Measurements from ENCODE around the gene F2RL2.
A peak's percentile ranks its signal among the peaks of the same experiment; 100 is the strongest.

Gene F2RL2

GRCh38 chr5:76643371-76643770 lies 20.2 kb upstream of the F2RL2 start:
- no peaks in the 10 kb centered on the region for H3K27me3 Mint-ChIP-seq
- H3K4me1 Mint-ChIP-seq (ENCODE audit: low read depth in 2 of 2): peaks cover 3 to 4% of the 10 kb centered on the region in 2 donors
- peaks cover 58% of the 10 kb centered on the region for H3K36me3 Mint-ChIP-seq (ENCODE audit: insufficient read depth)
- no peak overlapping the region for H3K4me3 Mint-ChIP-seq
- peak overlapping the region in 1 of 2 donors; percentile 23 for H3K27ac Mint-ChIP-seq
- ATAC-seq (replicated peaks): no peak
- peaks cover 0 to 1% of the 10 kb centered on the region in 2 donors for H3K9me3 Mint-ChIP-seq
- DNase-seq: no peak

GRCh38 chr5:76642390-76643040 lies 19.3 kb upstream of the F2RL2 start:
- Mint-ChIP-seq H3K27ac (peak overlapping the region in 1 of 2 donors; percentile 23), H3K9me3 (no peaks in the 10 kb centered on the region), H3K4me1 (ENCODE audit: low read depth in 2 of 2) (peaks cover 3 to 4% of the 10 kb centered on the region in 2 donors), H3K27me3 (no peaks in the 10 kb centered on the region), H3K36me3 (ENCODE audit: insufficient read depth) (peaks cover 67% of the 10 kb centered on the region), H3K4me3 (no peak overlapping the region)
- ATAC-seq (replicated peaks): no peak
- no peak for DNase-seq

- peak overlapping the region in 1 of 2 donors; percentile 36 for H3K27ac Mint-ChIP-seq
- H3K9me3 Mint-ChIP-seq: no peaks in the 10 kb centered on the region
- H3K4me1 Mint-ChIP-seq (ENCODE audit: low read depth in 2 of 2): peaks cover 3 to 8% of the 10 kb centered on the region in 2 donors
- no peak overlapping the region for H3K4me3 Mint-ChIP-seq
- ATAC-seq (replicated peaks) (peak; percentile 69), DNase-seq (peak; percentile 59 to 73 (median 68))
- H3K27me3 Mint-ChIP-seq: no peaks in the 10 kb centered on the region
- H3K36me3 Mint-ChIP-seq (ENCODE audit: insufficient read depth): peaks cover 70% of the 10 kb centered on the region
Observed at GRCh38 chr5:76641514-76642120, 18.4 kb upstream of the F2RL2 start.

DNA sequence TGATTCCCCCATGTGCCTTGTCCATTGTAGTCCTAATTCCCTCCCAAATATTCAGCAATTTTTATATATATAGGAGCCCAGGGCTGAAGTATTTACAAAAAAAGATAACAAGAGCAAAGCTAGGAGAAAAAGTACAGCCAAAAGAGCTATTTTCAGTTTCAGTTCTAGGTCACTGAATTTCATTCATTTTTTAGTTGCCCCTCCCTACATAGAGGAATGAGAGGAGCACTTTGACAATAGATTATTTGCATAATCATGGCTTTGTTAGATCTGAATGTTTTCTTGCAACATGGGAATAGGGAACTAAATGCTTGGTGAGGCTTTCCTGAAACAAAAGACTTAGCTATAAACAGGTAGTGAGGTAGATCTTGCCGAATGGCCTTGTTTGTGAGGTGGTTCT lies 15.3 kb upstream of the F2RL2 start:
- ATAC-seq (replicated peaks) (no peak), DNase-seq (no peak)
- no peaks in the 10 kb centered on the region for H3K27me3 Mint-ChIP-seq
- no peak overlapping the region for H3K4me3 Mint-ChIP-seq
- peaks cover 70% of the 10 kb centered on the region for H3K36me3 Mint-ChIP-seq (ENCODE audit: insufficient read depth)
- peaks cover 9 to 14% of the 10 kb centered on the region in 2 donors for H3K4me1 Mint-ChIP-seq (ENCODE audit: low read depth in 2 of 2)
- H3K27ac Mint-ChIP-seq: peak overlapping the region in 1 of 2 donors; percentile 15
- no peaks in the 10 kb centered on the region for H3K9me3 Mint-ChIP-seq

DNA sequence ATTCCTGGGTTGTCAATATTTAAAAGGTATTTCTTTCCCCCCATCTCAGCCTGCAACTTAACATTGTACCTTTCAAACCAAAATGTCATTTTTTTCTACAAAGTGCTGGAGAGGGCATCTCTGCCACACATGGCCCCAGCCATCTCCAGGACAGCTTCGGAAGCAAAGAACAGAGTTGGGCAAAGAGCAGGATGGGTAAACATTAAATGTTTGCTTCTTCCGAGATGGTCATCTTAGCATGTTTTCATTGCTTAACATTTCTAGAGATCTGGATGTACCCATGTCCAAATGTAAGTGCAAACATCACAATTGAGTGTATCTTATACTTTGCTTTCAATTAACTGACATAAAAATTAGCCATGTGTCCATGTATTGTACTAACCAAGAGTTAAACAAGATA lies 14.3 kb upstream of the F2RL2 start:
- H3K4me3 Mint-ChIP-seq: no peak overlapping the region
- no peaks in the 10 kb centered on the region for H3K9me3 Mint-ChIP-seq
- H3K4me1 Mint-ChIP-seq (ENCODE audit: low read depth in 2 of 2): peaks cover 9 to 17% of the 10 kb centered on the region in 2 donors
- DNase-seq (no peak), ATAC-seq (replicated peaks) (no peak)
- H3K27me3 Mint-ChIP-seq: no peaks in the 10 kb centered on the region
- H3K36me3 Mint-ChIP-seq (ENCODE audit: insufficient read depth): peaks cover 65% of the 10 kb centered on the region
- H3K27ac Mint-ChIP-seq: peak overlapping the region; percentile 49 to 66

GRCh38 chr5:76634661-76635060 lies 11.5 kb upstream of the F2RL2 start:
- Mint-ChIP-seq H3K4me3 (no peak overlapping the region), H3K27me3 (no peaks in the 10 kb centered on the region), H3K9me3 (no peaks in the 10 kb centered on the region), H3K36me3 (ENCODE audit: insufficient read depth) (peaks cover 62% of the 10 kb centered on the region), H3K4me1 (ENCODE audit: low read depth in 2 of 2) (peaks cover 9 to 27% of the 10 kb centered on the region in 2 donors), H3K27ac (peak overlapping the region; percentile 75 to 87)
- no peak for DNase-seq
- no peak for ATAC-seq (replicated peaks)

GRCh38 chr5:76626738-76627137 lies 3.5 kb upstream of the F2RL2 start:
- H3K36me3 Mint-ChIP-seq (ENCODE audit: insufficient read depth): peaks cover 32% of the 10 kb centered on the region
- ATAC-seq (replicated peaks): peak; percentile 94
- H3K27me3 Mint-ChIP-seq: no peaks in the 10 kb centered on the region
- peak in 2 of 3 experiments; percentile 6 to 14 for DNase-seq
- peaks cover 26 to 38% of the 10 kb centered on the region in 2 donors for H3K4me1 Mint-ChIP-seq (ENCODE audit: low read depth in 2 of 2)
- peak overlapping the region; percentile 27 to 43 for H3K4me3 Mint-ChIP-seq
- H3K9me3 Mint-ChIP-seq: no peaks in the 10 kb centered on the region
- peak overlapping the region; percentile 70 to 79 for H3K27ac Mint-ChIP-seq

DNA sequence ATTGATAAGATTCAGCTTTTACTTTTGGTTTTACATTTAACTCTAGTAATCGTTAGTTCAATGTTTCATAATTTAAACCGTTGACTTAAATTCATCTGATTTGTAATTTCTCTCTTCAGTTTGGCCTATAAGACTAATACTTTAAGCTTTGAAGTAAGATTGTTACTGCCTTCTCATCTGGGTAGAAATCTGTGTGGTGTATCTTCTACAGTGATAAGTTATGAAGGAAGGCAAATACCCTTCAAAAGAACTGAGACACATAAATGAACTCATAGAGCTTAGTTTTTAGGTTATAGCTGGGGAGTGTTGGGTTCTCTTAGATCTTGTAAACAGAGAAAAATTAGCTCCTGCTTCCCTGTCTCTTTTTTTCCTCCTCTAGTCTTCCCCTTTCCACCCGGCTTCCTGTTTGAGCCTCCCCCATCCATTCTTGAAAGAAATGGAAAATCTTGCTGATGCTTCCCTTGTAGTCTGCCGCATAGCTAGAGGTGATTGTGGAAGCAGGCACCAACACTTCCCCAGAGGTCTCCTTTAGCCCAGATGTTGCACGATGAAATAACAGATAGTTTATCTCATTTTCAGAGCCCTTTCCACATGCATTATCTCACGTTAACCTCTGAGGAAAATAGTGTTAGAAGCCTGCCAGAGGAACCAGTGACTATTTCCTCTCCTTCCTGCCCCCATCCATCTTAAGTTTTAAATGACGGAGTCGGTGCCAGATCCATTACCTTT lies 2.0 kb upstream of the F2RL2 start:
- H3K4me3 Mint-ChIP-seq: peak overlapping the region; percentile 35 to 48
- ATAC-seq (replicated peaks) (no peak), DNase-seq (no peak)
- H3K9me3 Mint-ChIP-seq: no peaks in the 10 kb centered on the region
- H3K27me3 Mint-ChIP-seq: no peaks in the 10 kb centered on the region
- peaks cover 26 to 36% of the 10 kb centered on the region in 2 donors for H3K4me1 Mint-ChIP-seq (ENCODE audit: low read depth in 2 of 2)
- peaks cover 34% of the 10 kb centered on the region for H3K36me3 Mint-ChIP-seq (ENCODE audit: insufficient read depth)
- peak overlapping the region; percentile 70 to 79 for H3K27ac Mint-ChIP-seq

DNA sequence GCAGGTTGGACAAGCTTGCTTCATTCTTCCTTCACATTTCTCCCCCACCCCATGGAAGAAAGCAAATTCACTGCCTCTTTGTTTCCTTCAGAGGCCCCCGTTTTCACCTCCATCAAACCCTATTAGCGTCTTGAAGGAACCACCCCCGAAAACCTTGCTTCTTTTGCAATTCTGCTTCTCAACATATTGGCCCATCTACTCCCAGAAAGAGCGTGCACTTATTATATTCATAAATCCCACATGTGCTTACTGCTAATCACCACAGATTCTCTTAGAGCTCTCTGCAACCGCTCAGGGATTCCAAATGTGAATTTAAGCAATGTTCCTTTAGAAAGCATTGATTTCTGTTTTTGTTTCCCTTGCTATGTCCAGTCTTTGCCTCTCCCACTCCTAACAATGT lies 1.1 kb downstream of the F2RL2 start:
- Mint-ChIP-seq H3K4me1 (ENCODE audit: low read depth in 2 of 2) (peaks cover 30 to 45% of the 10 kb centered on the region in 2 donors), H3K4me3 (no peak overlapping the region), H3K9me3 (no peaks in the 10 kb centered on the region), H3K27me3 (no peaks in the 10 kb centered on the region), H3K27ac (peak overlapping the region in 1 of 2 donors; percentile 23), H3K36me3 (ENCODE audit: insufficient read depth) (peaks cover 26% of the 10 kb centered on the region)
- no peak for DNase-seq
- no peak for ATAC-seq (replicated peaks)

- no peak for ATAC-seq (replicated peaks)
- no peak for DNase-seq
- H3K27ac Mint-ChIP-seq: peak overlapping the region; percentile 7 to 20
- H3K36me3 Mint-ChIP-seq (ENCODE audit: insufficient read depth): peaks cover 36% of the 10 kb centered on the region
- no peaks in the 10 kb centered on the region for H3K27me3 Mint-ChIP-seq
- H3K9me3 Mint-ChIP-seq: no peaks in the 10 kb centered on the region
- H3K4me3 Mint-ChIP-seq: no peak overlapping the region
- H3K4me1 Mint-ChIP-seq (ENCODE audit: low read depth in 2 of 2): peaks cover 16 to 38% of the 10 kb centered on the region in 2 donors
Observed at GRCh38 chr5:76620166-76620565, 3.0 kb downstream of the F2RL2 start.

- Mint-ChIP-seq H3K4me3 (no peak overlapping the region), H3K9me3 (no peaks in the 10 kb centered on the region), H3K4me1 (ENCODE audit: low read depth in 2 of 2) (peaks cover 16 to 32% of the 10 kb centered on the region in 2 donors), H3K36me3 (ENCODE audit: insufficient read depth) (peaks cover 52% of the 10 kb centered on the region), H3K27ac (peak overlapping the region in 1 of 2 donors; percentile 21), H3K27me3 (no peaks in the 10 kb centered on the region)
- ATAC-seq (replicated peaks) (no peak), DNase-seq (no peak)
Observed at GRCh38 chr5:76617675-76618074, 5.5 kb downstream of the F2RL2 start.

- ATAC-seq (replicated peaks): no peak
- no peak for DNase-seq
- H3K27ac Mint-ChIP-seq: no peak overlapping the region
- H3K36me3 Mint-ChIP-seq (ENCODE audit: insufficient read depth): peaks cover 53% of the 10 kb centered on the region
- H3K4me1 Mint-ChIP-seq (ENCODE audit: low read depth in 2 of 2): peaks cover 14 to 31% of the 10 kb centered on the region in 2 donors
- H3K9me3 Mint-ChIP-seq: no peaks in the 10 kb centered on the region
- no peak overlapping the region for H3K4me3 Mint-ChIP-seq
- H3K27me3 Mint-ChIP-seq: no peaks in the 10 kb centered on the region
Observed at GRCh38 chr5:76617229-76617628, 6.0 kb downstream of the F2RL2 start.

GRCh38 chr5:76616206-76616605 lies 7.0 kb downstream of the F2RL2 start:
- Mint-ChIP-seq H3K9me3 (no peaks in the 10 kb centered on the region), H3K4me1 (ENCODE audit: low read depth in 2 of 2) (peaks cover 9 to 25% of the 10 kb centered on the region in 2 donors), H3K4me3 (no peak overlapping the region), H3K36me3 (ENCODE audit: insufficient read depth) (peaks cover 56% of the 10 kb centered on the region), H3K27ac (peak overlapping the region in 1 of 2 donors; percentile 47), H3K27me3 (no peaks in the 10 kb centered on the region)
- DNase-seq (no peak), ATAC-seq (replicated peaks) (no peak)
